CD4-positive, alpha-beta T cell (primary cell): Measurements from ENCODE around the gene TCF7. TPM values are rescaled to one million over a fixed set of nuclear protein-coding genes. Genes with fewer than 3 reads are reported as not detected.

Source experiments
- ATAC-seq: fragments of 200-7000 bp; cut with Tn5 transposase; one replicate; pipeline ENCODE4 v1.10.0; 2022; ENCODE audit warnings: mild to moderate bottlenecking; ENCODE audit not compliant: poor library complexity
- CTCF ChIA-PET: fragments of 350-600 bp; sonication (Branson Sonifier 250); formaldehyde crosslinking; loops from one replicate; lab custom pipeline; 2021; ENCODE audit warnings: antibody characterized with exemption, inconsistent platforms; lab: Charles Lee
- POLR2A ChIA-PET: fragments of 350-600 bp; sonication (Branson Sonifier 250); formaldehyde crosslinking; loops from one replicate; lab custom pipeline; 2021; ENCODE audit warnings: antibody characterized with exemption, inconsistent platforms; lab: Charles Lee
- DNase-seq, 14 experiments: peaks; one replicate each; pipeline ENCODE4 v3.0.0-alpha.2; 2013 to 2020; ENCODE audit warnings: mixed read lengths in 2 of 14
- H3K27ac ChIP-seq, 2 donors: one replicate each; pipeline versions ENCODE4 v1.5.1 to v1.7.0; 2013; ENCODE audit warnings: low read length in 2 of 2, low read depth in 1 of 2, mild to moderate bottlenecking in 1 of 2
- H3K27me3 ChIP-seq, 2 experiments: 1 replicate in 1 of 2; 2 replicates in 1 of 2; pipeline versions ENCODE4 v1.6.1 to v1.7.0; 2013; ENCODE audit warnings: low read length in 2 of 2, control low read depth in 1 of 2, mild to moderate bottlenecking in 1 of 2, moderate library complexity in 1 of 2; ENCODE audit not compliant: insufficient read depth in 2 of 2, control insufficient read depth in 1 of 2
- H3K36me3 ChIP-seq: one replicate; pipeline ENCODE4 v1.6.1; 2013; ENCODE audit warnings: low read length, control low read depth; ENCODE audit not compliant: insufficient read depth
- H3K4me1 ChIP-seq: one replicate; pipeline ENCODE4 v1.6.1; 2013; ENCODE audit warnings: low read length, control low read depth; ENCODE audit not compliant: insufficient read depth
- H3K4me3 ChIP-seq: one replicate; pipeline ENCODE4 v1.5.1; 2013; ENCODE audit warnings: mild to moderate bottlenecking, low read length, moderate library complexity
- H3K9me3 ChIP-seq, 2 experiments: 1 replicate in 1 of 2; 2 replicates in 1 of 2; pipeline versions ENCODE4 v1.6.1 to v1.7.0; 2013; ENCODE audit warnings: low read length in 2 of 2, mild to moderate bottlenecking in 2 of 2, control low read depth in 1 of 2, moderate library complexity in 1 of 2; ENCODE audit not compliant: control insufficient read depth in 1 of 2, insufficient read depth in 1 of 2
- H3K27ac Mint-ChIP-seq: one replicate; pipeline ENCODE4 v1.8.0; 2020; ENCODE audit warnings: mixed read lengths
- H3K27me3 Mint-ChIP-seq: one replicate; pipeline ENCODE4 v1.8.0; 2021; ENCODE audit warnings: mixed read lengths
- H3K36me3 Mint-ChIP-seq: one replicate; pipeline ENCODE4 v1.8.0; 2021; ENCODE audit warnings: low read depth, mixed read lengths
- H3K4me1 Mint-ChIP-seq: one replicate; pipeline ENCODE4 v1.8.0; 2021; ENCODE audit warnings: low read depth, mixed read lengths
- H3K4me3 Mint-ChIP-seq: one replicate; pipeline ENCODE4 v1.8.0; 2020; ENCODE audit warnings: mild to moderate bottlenecking, mixed read lengths
- H3K9me3 Mint-ChIP-seq: one replicate; pipeline ENCODE4 v1.8.0; 2020; ENCODE audit warnings: mixed read lengths
- intact Hi-C, 2 experiments: fragments of 100-400 bp; cut with DNase I in 1 of 2; cut with micrococcal nuclease in 1 of 2; formaldehyde crosslinking; loops; one replicate each; pipeline versions ENCODE4 v1.15.1 to v1.9.0; 2023 to 2025; cut with DNase I, micrococcal nuclease
- total RNA-seq, 174 experiments: library from RNA in 2 of 174; stranded (reverse) in 2 of 174; gene quantifications; one replicate each; pipeline ENCODE4 v1.2.3 and lab custom pipeline; 2021 to 2026
- TF ChIP-seq, protein P1 (sequence below): fragments of 200-600 bp; IDR thresholded peaks from one replicate; pipeline ENCODE4 v1.8.0; 2022; ENCODE audit warnings: antibody characterized with exemption, mild to moderate bottlenecking

Gene TCF7
- total RNA-seq, 2 experiments from 2014 or later: 480 to 493 TPM

DNA sequence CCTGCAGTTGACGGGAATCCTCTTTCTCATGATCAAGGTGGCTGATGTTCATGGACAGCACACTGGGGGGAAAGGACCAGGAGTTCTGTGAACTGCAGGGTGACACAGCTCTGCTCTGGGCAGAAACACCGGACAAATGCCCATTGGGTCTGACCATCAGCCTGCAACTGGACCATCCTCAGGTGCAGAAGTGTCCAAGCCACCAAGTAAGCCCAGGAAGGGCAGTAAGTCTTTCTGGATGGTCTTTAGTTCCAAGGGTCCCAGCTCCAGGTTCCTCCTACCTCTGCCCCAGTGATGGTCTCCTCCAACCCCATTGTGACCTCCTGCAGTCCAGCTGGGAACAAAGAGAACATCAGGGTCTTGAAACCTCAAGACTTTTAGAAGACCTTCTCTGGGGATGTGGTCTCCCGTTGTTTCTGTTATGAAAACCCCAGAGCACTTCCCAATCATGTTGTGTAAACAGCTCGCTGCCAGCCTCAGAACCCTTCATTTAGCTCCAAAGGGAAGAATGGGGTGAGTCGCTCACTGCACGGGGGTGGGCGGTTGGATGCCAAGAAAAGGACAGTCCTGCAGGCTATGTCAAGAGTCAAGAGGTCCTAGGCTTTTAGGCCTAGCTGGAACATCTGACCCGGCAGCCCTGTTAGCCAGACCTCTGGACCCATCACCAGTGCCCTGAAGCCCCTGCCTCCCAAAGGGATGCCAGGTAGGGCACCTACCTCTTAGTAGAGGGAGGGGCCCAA is 41.8 kb upstream of the TCF7 start:
- no peak for ATAC-seq
- Histone ChIP-seq H3K4me3 (no peak overlapping the region), H3K27me3 (no peaks in the 10 kb centered on the region), H3K9me3 (no peaks in the 10 kb centered on the region), H3K27ac (no peak overlapping the region), H3K36me3 (no peaks in the 10 kb centered on the region), H3K4me1 (peaks cover 75% of the 10 kb centered on the region)
- peak overlapping the region; percentile 81 for H3K27ac Mint-ChIP-seq
- ChIA-PET POLR2A (interaction anchor here (0.6 to 4.6 kb wide), 14 partner anchors 10 to 538 kb away, joined by 3 to 38 read pairs (median 4); partner anchors contain the start of genes TCF7 and VDAC1), CTCF (interaction anchor here (1.1 to 3.6 kb wide), 4 partner anchors 8 to 33 kb away, joined by 4 to 27 read pairs (median 5); no protein-coding TSS in a partner anchor)
- peaks cover 84% of the 10 kb centered on the region for H3K4me1 Mint-ChIP-seq
- intact Hi-C loops: loop anchor here in 1 of 2 experiments (5.0 kb wide), 1 partner anchor 35 kb away; no protein-coding TSS in a partner anchor
- peak overlapping the region; percentile 89 for H3K4me3 Mint-ChIP-seq
- H3K36me3 Mint-ChIP-seq: no peaks in the 10 kb centered on the region
- H3K27me3 Mint-ChIP-seq: no peaks in the 10 kb centered on the region
- TF ChIP-seq, protein P1, sequence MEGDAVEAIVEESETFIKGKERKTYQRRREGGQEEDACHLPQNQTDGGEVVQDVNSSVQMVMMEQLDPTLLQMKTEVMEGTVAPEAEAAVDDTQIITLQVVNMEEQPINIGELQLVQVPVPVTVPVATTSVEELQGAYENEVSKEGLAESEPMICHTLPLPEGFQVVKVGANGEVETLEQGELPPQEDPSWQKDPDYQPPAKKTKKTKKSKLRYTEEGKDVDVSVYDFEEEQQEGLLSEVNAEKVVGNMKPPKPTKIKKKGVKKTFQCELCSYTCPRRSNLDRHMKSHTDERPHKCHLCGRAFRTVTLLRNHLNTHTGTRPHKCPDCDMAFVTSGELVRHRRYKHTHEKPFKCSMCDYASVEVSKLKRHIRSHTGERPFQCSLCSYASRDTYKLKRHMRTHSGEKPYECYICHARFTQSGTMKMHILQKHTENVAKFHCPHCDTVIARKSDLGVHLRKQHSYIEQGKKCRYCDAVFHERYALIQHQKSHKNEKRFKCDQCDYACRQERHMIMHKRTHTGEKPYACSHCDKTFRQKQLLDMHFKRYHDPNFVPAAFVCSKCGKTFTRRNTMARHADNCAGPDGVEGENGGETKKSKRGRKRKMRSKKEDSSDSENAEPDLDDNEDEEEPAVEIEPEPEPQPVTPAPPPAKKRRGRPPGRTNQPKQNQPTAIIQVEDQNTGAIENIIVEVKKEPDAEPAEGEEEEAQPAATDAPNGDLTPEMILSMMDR: no peak
- DNase-seq: peak in 1 of 14 experiments; percentile 25
- H3K9me3 Mint-ChIP-seq: no peaks in the 10 kb centered on the region

DNA sequence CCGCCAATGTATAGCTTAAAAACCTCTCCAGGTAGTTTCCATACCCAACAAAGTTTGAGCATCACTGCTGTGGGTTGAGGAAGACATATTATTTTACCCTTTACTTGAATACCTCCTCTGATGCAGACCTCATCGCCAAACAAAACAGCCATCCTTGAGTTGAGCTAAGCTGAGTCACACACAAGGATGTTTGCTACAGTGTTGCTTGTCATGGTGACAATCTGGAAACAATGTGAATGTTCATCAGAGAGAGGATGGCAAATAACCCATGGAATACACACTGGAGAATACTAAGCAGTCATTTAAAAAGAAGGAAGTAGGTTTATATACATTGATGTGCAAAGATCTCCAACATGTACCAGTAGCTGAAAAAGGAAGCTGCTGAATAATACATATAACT is 41.1 kb upstream of the TCF7 start:
- H3K4me1 Mint-ChIP-seq: peaks cover 84% of the 10 kb centered on the region
- no peaks in the 10 kb centered on the region for H3K9me3 Mint-ChIP-seq
- H3K4me3 Mint-ChIP-seq: peak overlapping the region; percentile 12
- H3K36me3 Mint-ChIP-seq: no peaks in the 10 kb centered on the region
- Histone ChIP-seq H3K36me3 (no peaks in the 10 kb centered on the region), H3K9me3 (no peaks in the 10 kb centered on the region), H3K27ac (no peak overlapping the region), H3K4me3 (no peak overlapping the region), H3K27me3 (no peaks in the 10 kb centered on the region), H3K4me1 (peaks cover 78% of the 10 kb centered on the region)
- TF ChIP-seq, protein P1: no peak
- ChIA-PET POLR2A (interaction anchor here (0.6 to 4.6 kb wide), 18 partner anchors 9 to 537 kb away, joined by 3 to 38 read pairs (median 4); partner anchors contain the start of genes SKP1, TCF7 and VDAC1), CTCF (interaction anchor here (0.7 to 3.6 kb wide), 6 partner anchors 9 to 39 kb away, joined by 3 to 27 read pairs (median 4); no protein-coding TSS in a partner anchor)
- intact Hi-C loops: loop anchor here in 1 of 2 experiments (5.0 kb wide), 1 partner anchor 36 kb away; no protein-coding TSS in a partner anchor
- DNase-seq: peak in 2 of 14 experiments; percentile 5 to 39
- no peaks in the 10 kb centered on the region for H3K27me3 Mint-ChIP-seq
- no peak for ATAC-seq
- peak overlapping the region; percentile 7 for H3K27ac Mint-ChIP-seq

DNA sequence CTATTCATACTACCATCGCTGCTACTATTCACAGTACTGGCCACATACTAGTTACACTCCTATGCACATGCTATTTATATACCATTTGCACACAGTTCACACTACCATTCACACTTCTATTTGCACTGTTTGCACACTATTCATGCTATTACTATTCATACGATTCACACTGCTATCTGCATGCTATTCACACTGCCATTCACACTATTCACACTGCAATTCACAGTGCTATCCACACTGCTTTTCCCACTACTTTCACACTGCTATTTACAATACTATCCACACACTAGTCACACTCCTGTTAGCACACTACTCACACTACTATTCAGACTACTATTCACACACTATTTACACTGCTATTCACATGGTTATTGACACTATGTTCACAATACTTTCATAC is 39.4 kb upstream of the TCF7 start:
- H3K27me3 Mint-ChIP-seq: no peaks in the 10 kb centered on the region
- Histone ChIP-seq H3K27ac (no peak overlapping the region), H3K4me3 (no peak overlapping the region), H3K27me3 (no peaks in the 10 kb centered on the region), H3K36me3 (no peaks in the 10 kb centered on the region), H3K9me3 (no peaks in the 10 kb centered on the region), H3K4me1 (peaks cover 78% of the 10 kb centered on the region)
- CTCF ChIA-PET: no interaction called here
- DNase-seq (no peak), ATAC-seq (no peak)
- H3K4me3 Mint-ChIP-seq: no peak overlapping the region
- intact Hi-C loops: loop anchor here in 1 of 2 experiments (2.0 kb wide), 1 partner anchor 36 kb away; no protein-coding TSS in a partner anchor
- peak overlapping the region; percentile 1 for H3K27ac Mint-ChIP-seq
- no peaks in the 10 kb centered on the region for H3K9me3 Mint-ChIP-seq
- peaks cover 82% of the 10 kb centered on the region for H3K4me1 Mint-ChIP-seq
- peaks cover 4% of the 10 kb centered on the region for H3K36me3 Mint-ChIP-seq
- POLR2A ChIA-PET: interaction anchor here (4.6 kb wide), 1 partner anchor 26 kb away, joined by 25 read pairs; no protein-coding TSS in a partner anchor
- TF ChIP-seq, protein P1: no peak
